ENCODE measurements around the gene PGR.

PGR gene

GRCh38 chr11:101104716-101105115, 24.9 kb downstream of the PGR start:
- Mint-ChIP-seq H3K27me3 (peaks cover 5 to 11% of the 10 kb centered on the region in 2 donors), H3K9me3 (peaks cover 8 to 19% of the 10 kb centered on the region in 2 donors), H3K36me3 (no peaks in the 10 kb centered on the region), H3K4me1 (no peaks in the 10 kb centered on the region), H3K4me3 (no peak overlapping the region), H3K27ac (no peak overlapping the region)
- ATAC-seq (replicated peaks) (no peak), DNase-seq (no peak)

- Mint-ChIP-seq H3K4me1 (no peaks in the 10 kb centered on the region), H3K36me3 (no peaks in the 10 kb centered on the region), H3K9me3 (peaks cover 10 to 22% of the 10 kb centered on the region in 2 donors), H3K4me3 (no peak overlapping the region), H3K27ac (no peak overlapping the region), H3K27me3 (peaks cover 5 to 11% of the 10 kb centered on the region in 2 donors)
- ATAC-seq (replicated peaks) (no peak), DNase-seq (no peak)
Measured at GRCh38 chr11:101103433-101103832, 26.2 kb downstream of the PGR start.

DNA sequence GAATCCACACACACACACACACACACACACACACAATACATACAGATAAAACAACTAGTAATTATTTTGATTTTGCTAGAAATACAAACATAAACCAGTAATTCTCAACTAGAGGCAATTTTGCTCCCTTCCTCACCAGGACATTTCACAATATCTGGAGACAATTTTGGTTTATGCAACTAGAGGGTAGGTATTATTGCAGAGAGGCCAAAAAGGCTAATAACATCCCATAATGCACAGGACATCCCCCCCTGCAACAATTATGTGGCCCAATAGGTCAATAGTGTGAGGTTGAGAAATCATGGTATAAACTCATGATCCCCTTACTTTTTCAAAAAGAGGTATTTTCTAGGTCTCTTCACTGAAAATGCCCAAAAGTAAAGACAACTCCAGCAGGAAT, 29.0 kb downstream of the PGR start:
- DNase-seq, result no peak
- ATAC-seq (replicated peaks), result no peak
- Mint-ChIP-seq H3K36me3 (no peaks in the 10 kb centered on the region), H3K4me1 (no peaks in the 10 kb centered on the region), H3K27me3 (peaks cover 5 to 11% of the 10 kb centered on the region in 2 donors), H3K27ac (no peak overlapping the region), H3K4me3 (no peak overlapping the region), H3K9me3 (peaks cover 6 to 18% of the 10 kb centered on the region in 2 donors)

DNA sequence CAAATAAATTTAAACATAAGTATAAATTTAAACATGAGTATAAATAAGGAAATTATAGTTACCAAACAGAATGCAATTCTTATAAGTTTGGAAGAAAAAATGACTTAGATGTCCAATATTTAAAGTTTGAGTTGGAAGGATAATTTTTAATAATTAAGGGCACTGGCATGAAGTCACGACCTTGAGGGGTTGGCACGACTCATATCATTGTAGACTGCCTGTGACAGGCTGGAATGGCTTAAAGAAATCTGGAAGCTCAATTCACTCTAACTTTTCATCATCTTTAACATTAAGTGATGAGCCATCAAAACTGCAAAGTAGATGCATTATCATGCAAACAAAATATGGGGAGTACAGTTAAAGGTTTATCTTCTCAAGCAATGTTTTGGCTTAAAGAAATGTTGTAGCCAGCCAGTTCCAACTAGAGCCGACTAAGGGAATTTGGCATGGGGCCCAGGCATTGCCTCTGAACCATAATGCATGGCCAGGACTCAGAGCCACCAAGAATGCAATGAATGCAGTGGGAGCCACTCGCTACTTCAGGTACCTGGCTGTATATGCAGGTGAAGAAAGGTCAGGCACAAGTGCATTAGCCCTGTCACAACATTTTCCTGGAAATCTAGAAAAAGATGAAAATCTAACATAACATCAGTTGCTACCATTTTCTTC, 33.4 kb downstream of the PGR start:
- no peaks in the 10 kb centered on the region for H3K4me1 Mint-ChIP-seq
- DNase-seq (no peak), ATAC-seq (replicated peaks) (no peak)
- no peaks in the 10 kb centered on the region for H3K36me3 Mint-ChIP-seq
- H3K27ac Mint-ChIP-seq, result no peak overlapping the region
- peaks cover 7 to 9% of the 10 kb centered on the region in 2 donors for H3K9me3 Mint-ChIP-seq
- H3K27me3 Mint-ChIP-seq, result no peaks in the 10 kb centered on the region
- H3K4me3 Mint-ChIP-seq, result no peak overlapping the region

DNA sequence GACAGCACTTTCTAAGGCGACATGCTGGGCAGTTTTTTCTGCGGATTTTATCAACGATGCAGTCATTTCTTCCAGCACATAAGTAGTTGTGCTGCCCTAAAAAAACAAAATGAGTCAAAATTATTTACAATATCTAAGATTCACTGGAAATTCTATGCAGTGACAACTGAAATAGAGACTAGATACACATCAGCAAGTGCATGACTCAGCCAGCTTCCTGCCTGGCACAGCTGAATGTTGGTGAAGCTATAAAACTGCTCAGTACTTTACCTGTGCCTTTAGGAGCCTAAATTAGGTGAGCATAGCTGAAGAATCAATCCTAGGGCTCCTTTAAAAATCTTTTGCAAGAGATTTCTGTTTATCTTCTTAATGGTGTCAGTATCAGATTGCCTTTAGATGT, 37.8 kb downstream of the PGR start:
- Mint-ChIP-seq H3K36me3 (no peaks in the 10 kb centered on the region), H3K9me3 (peaks cover 0 to 9% of the 10 kb centered on the region in 2 donors), H3K4me3 (no peak overlapping the region), H3K4me1 (no peaks in the 10 kb centered on the region), H3K27me3 (no peaks in the 10 kb centered on the region), H3K27ac (no peak overlapping the region)
- ATAC-seq (replicated peaks) (no peak), DNase-seq (no peak)

- ATAC-seq (replicated peaks), result no peak
- H3K27me3 Mint-ChIP-seq, result no peaks in the 10 kb centered on the region
- H3K9me3 Mint-ChIP-seq, result peaks cover 0 to 9% of the 10 kb centered on the region in 2 donors
- H3K4me1 Mint-ChIP-seq, result no peaks in the 10 kb centered on the region
- H3K27ac Mint-ChIP-seq, result no peak overlapping the region
- H3K36me3 Mint-ChIP-seq, result no peaks in the 10 kb centered on the region
- no peak for DNase-seq
- no peak overlapping the region for H3K4me3 Mint-ChIP-seq
Measured at GRCh38 chr11:101090679-101091270, 38.8 kb downstream of the PGR start.

GRCh38 chr11:101083335-101083734, 46.3 kb downstream of the PGR start:
- Mint-ChIP-seq H3K36me3 (no peaks in the 10 kb centered on the region), H3K4me1 (no peaks in the 10 kb centered on the region), H3K9me3 (peaks cover 6 to 11% of the 10 kb centered on the region in 2 donors), H3K4me3 (no peak overlapping the region), H3K27ac (no peak overlapping the region), H3K27me3 (no peaks in the 10 kb centered on the region)
- ATAC-seq (replicated peaks) (no peak), DNase-seq (no peak)

DNA sequence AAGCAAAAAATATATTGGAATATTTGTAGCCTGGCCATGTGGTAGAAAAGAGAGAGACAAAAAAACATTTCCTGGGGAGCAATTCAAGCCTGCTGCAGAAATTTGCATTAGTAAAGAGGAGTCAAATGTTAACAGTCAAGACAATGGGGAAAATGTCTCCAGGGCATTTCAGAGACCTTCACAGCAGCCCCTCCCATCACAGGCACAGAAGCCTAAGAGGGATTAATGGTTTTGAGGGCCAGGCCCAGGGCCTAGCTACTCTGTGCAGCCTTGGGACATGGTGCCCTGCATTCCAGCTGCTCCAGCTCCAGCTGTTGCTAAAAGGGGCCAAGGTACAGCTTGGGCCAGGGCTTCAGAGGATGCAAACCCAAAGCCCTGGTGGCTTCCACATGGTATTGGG, 46.8 kb downstream of the PGR start:
- no peaks in the 10 kb centered on the region for H3K36me3 Mint-ChIP-seq
- ATAC-seq (replicated peaks), result no peak

DNA sequence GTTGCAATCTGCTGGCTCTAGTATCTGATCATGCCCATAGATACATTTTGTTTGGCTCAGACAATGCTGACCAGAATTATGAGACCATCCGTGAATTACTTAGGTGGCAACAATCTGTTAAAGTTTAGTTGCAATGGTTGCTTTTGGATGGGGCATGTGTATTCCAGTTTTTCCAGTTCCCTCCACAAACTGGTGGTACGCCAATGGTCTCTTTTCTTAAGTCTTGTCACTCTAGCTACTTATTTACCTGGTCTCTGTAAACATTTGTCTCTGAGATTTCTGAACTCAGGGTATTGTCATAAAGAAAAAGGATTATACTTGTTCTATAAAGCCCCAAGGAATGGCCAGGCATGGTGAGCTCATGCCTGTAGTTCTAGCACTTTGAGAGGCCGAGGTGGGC, 65.9 kb downstream of the PGR start:
- no peak overlapping the region for H3K27ac Mint-ChIP-seq
- H3K4me1 Mint-ChIP-seq, result no peaks in the 10 kb centered on the region

More for the DNA sequence above, 46.8 kb downstream of the PGR start:
- no peak overlapping the region for H3K27ac Mint-ChIP-seq
- no peak overlapping the region for H3K4me3 Mint-ChIP-seq
- peaks cover 6 to 11% of the 10 kb centered on the region in 2 donors for H3K9me3 Mint-ChIP-seq
- no peak for DNase-seq
- no peaks in the 10 kb centered on the region for H3K4me1 Mint-ChIP-seq
- no peaks in the 10 kb centered on the region for H3K27me3 Mint-ChIP-seq

GRCh38 chr11:101061606-101062005, 68.0 kb downstream of the PGR start:
- DNase-seq (no peak), ATAC-seq (replicated peaks) (no peak)
- H3K4me1 Mint-ChIP-seq, result no peaks in the 10 kb centered on the region
- no peaks in the 10 kb centered on the region for H3K36me3 Mint-ChIP-seq
- H3K4me3 Mint-ChIP-seq, result no peak overlapping the region
- H3K27ac Mint-ChIP-seq, result no peak overlapping the region
- H3K27me3 Mint-ChIP-seq, result no peaks in the 10 kb centered on the region
- H3K9me3 Mint-ChIP-seq, result no peaks in the 10 kb centered on the region

More for the DNA sequence above, 65.9 kb downstream of the PGR start:
- DNase-seq (no peak), ATAC-seq (replicated peaks) (no peak)
- no peak overlapping the region for H3K4me3 Mint-ChIP-seq
- H3K9me3 Mint-ChIP-seq, result no peaks in the 10 kb centered on the region
- no peaks in the 10 kb centered on the region for H3K27me3 Mint-ChIP-seq
- no peaks in the 10 kb centered on the region for H3K36me3 Mint-ChIP-seq

DNA sequence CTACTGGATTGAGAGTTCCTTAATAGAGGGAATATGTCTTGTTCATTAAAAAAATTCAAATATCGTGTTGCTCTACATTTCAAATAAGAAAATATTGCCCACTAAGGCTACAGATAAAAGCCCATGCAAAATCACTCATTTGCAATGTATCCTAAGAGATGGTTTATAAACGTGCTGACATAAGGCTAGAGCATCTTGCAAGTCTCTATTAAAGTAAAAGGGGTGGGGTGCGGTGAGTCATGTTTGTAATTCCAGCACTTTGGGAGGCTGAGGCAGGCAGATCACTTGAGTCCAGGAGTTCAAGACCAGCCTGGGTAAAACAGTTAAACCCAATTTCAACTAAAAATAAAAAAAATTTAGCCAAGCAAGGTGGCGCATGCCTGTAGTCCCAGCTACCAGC, 70.3 kb downstream of the PGR start:
- H3K4me3 Mint-ChIP-seq, result no peak overlapping the region
- H3K4me1 Mint-ChIP-seq, result no peaks in the 10 kb centered on the region
- no peaks in the 10 kb centered on the region for H3K27me3 Mint-ChIP-seq
- H3K36me3 Mint-ChIP-seq, result no peaks in the 10 kb centered on the region
- DNase-seq (no peak), ATAC-seq (replicated peaks) (no peak)
- no peak overlapping the region for H3K27ac Mint-ChIP-seq
- no peaks in the 10 kb centered on the region for H3K9me3 Mint-ChIP-seq

DNA sequence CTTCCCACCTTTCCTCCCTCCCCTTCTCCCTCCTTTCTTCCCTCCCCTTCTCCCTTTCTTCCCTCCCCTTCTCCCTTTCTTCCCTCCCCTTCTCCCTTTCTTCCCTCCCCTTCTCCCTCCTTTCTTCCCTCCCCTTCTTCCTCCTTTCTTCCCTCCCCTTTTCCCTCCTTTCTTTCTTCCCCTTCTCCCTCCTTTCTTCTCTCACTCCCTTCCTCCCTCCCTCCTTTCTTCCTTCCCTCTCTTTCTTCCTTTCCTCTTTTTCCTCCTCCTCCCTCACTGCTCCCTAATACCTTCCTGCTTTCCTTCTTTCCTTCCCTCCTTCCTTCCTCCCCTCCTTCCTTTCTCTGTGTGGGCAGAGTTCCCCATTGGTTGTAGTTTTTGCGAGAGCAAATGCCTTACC, 76.1 kb downstream of the PGR start:
- Mint-ChIP-seq H3K4me1 (no peaks in the 10 kb centered on the region), H3K36me3 (no peaks in the 10 kb centered on the region), H3K27ac (no peak overlapping the region), H3K9me3 (no peaks in the 10 kb centered on the region), H3K27me3 (peaks cover 0 to 14% of the 10 kb centered on the region in 2 donors), H3K4me3 (no peak overlapping the region)
- DNase-seq (no peak), ATAC-seq (replicated peaks) (no peak)

- Mint-ChIP-seq H3K27ac (no peak overlapping the region), H3K4me1 (peaks cover 0 to 12% of the 10 kb centered on the region in 2 donors), H3K9me3 (no peaks in the 10 kb centered on the region), H3K27me3 (peaks cover 0 to 14% of the 10 kb centered on the region in 2 donors), H3K4me3 (no peak overlapping the region), H3K36me3 (no peaks in the 10 kb centered on the region)
- no peak for DNase-seq
- no peak for ATAC-seq (replicated peaks)
Measured at GRCh38 chr11:101051677-101052076, 77.9 kb downstream of the PGR start.

- no peaks in the 10 kb centered on the region for H3K36me3 Mint-ChIP-seq
- ATAC-seq (replicated peaks), result no peak
- DNase-seq, result no peak
- H3K4me1 Mint-ChIP-seq, result peaks cover 0 to 12% of the 10 kb centered on the region in 2 donors
- peaks cover 0 to 14% of the 10 kb centered on the region in 2 donors for H3K27me3 Mint-ChIP-seq
- H3K27ac Mint-ChIP-seq, result no peak overlapping the region
- no peaks in the 10 kb centered on the region for H3K9me3 Mint-ChIP-seq
- no peak overlapping the region for H3K4me3 Mint-ChIP-seq
Measured at GRCh38 chr11:101049813-101050212, 79.8 kb downstream of the PGR start.

DNA sequence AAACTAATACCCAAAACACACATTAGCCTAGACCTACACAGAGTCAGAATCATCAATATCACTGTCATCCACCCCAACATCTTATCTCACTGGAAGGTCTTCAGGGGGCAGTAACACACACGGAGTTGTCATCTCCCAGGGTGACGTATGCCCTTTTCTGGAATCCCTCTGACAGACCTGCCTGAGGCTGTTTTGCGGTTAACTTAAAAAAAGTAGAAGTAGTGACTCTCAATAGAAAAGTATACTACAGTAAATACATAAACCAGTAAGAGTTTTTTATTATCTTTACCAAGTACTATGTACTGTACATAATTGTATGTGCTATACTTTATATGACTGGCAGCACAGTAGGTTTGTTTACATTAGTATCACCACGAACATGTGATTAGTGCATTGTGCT, 80.5 kb downstream of the PGR start:
- H3K4me1 Mint-ChIP-seq, result peaks cover 0 to 12% of the 10 kb centered on the region in 2 donors
- H3K27ac Mint-ChIP-seq, result no peak overlapping the region
- H3K27me3 Mint-ChIP-seq, result peaks cover 0 to 14% of the 10 kb centered on the region in 2 donors
- ATAC-seq (replicated peaks) (no peak), DNase-seq (no peak)
- no peaks in the 10 kb centered on the region for H3K9me3 Mint-ChIP-seq
- no peak overlapping the region for H3K4me3 Mint-ChIP-seq
- H3K36me3 Mint-ChIP-seq, result no peaks in the 10 kb centered on the region
